ENCODE results near the gene ARMH4.

DNA sequence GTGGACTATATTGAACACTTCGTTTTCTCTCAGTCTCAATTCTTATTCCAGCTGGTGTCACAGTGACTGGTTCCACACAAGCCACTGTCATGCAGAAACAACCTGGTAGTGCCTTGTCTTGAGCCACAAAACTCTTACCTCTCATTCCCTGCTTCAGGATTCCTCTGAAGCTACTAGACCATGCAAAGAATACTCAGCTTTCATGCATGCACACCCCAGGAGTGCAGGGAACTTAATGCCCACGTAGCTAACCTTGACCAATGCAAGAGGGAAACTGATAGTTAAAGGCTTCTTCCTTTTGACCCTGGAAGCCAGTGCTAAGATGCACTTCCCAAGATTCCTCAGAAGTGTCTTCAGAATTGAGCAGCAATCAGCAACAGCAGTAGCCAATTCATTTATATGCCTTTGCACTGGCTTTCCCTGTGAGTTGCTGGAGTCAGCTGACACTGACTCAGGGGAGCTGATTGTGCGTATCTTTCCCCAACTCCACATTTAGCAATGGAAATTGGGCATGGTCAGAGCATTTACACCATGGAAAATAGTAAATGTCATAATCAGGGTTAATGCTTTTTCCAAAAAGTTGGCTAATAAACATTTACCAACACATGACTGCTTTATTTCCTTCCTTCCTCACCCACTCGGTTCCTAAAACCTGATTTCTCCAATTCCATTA lies 172.5 kb downstream of the ARMH4 start:
- no peak for TF ChIP-seq CTCF (IDR thresholded peaks at IDR 0.05)
- TF ChIP-seq POLR2A (IDR thresholded peaks at IDR 0.05) = no peak
